CD1c-positive myeloid dendritic cell (primary cell): ENCODE data around the gene CXXC5.

Experiments used
- DNase-seq: peaks from one replicate; pipeline ENCODE4 v3.0.0-alpha.2; 2016; ENCODE audit errors: extremely low spot score

Gene CXXC5

GRCh38 chr5:139692679-139693308 lies 44.6 kb downstream of the CXXC5 start:
- DNase-seq = no peak

GRCh38 chr5:139693676-139694364 lies 45.7 kb downstream of the CXXC5 start:
- DNase-seq = no peak

GRCh38 chr5:139694556-139695177 lies 46.5 kb downstream of the CXXC5 start:
- DNase-seq = no peak

GRCh38 chr5:139695178-139695573 lies 47.0 kb downstream of the CXXC5 start:
- DNase-seq = no peak

- DNase-seq = no peak
These were observed 48.2 kb downstream of the CXXC5 start for GRCh38 chr5:139696167-139696893.

- peak; percentile 83 for DNase-seq
These were observed 48.9 kb downstream of the CXXC5 start for GRCh38 chr5:139696894-139697658.

GRCh38 chr5:139698490-139699146 lies 50.5 kb downstream of the CXXC5 start:
- DNase-seq = no peak

- no peak for DNase-seq
These were observed 51.2 kb downstream of the CXXC5 start for GRCh38 chr5:139699351-139699750.

- DNase-seq = no peak
These were observed 52.5 kb downstream of the CXXC5 start for GRCh38 chr5:139700711-139701055.

- peak; percentile 49 for DNase-seq
These were observed 53.0 kb downstream of the CXXC5 start for GRCh38 chr5:139701056-139701741.

- DNase-seq = no peak
These were observed 54.4 kb downstream of the CXXC5 start for GRCh38 chr5:139702548-139702947.

- DNase-seq = no peak
These were observed 56.6 kb downstream of the CXXC5 start for GRCh38 chr5:139704748-139705147.

GRCh38 chr5:139705191-139705590 lies 57.0 kb downstream of the CXXC5 start:
- DNase-seq = no peak

GRCh38 chr5:139705655-139706587 lies 57.8 kb downstream of the CXXC5 start:
- DNase-seq = no peak

GRCh38 chr5:139707445-139708003 lies 59.4 kb downstream of the CXXC5 start:
- DNase-seq = no peak

GRCh38 chr5:139708434-139708861 lies 60.3 kb downstream of the CXXC5 start:
- DNase-seq = no peak

GRCh38 chr5:139708877-139709581 lies 60.9 kb downstream of the CXXC5 start:
- DNase-seq = peak; percentile 91

- peak; percentile 65 for DNase-seq
These were observed 61.6 kb downstream of the CXXC5 start for GRCh38 chr5:139709582-139710318.
